Activated naive CD4-positive, alpha-beta T cell treated with anti-CD3 and anti-CD28 coated beads, Interleukin-2, amount 10 ng/mL, durations not matched to agents 7 days and 5 days (primary cell): ENCODE measurements around the gene ATL1.

Experiments used
- CTCF ChIA-PET: fragments of 350-600 bp; sonication (Branson Sonifier 250); formaldehyde crosslinking; loops from one replicate; lab custom pipeline; 2021; ENCODE audit warnings: antibody characterized with exemption; lab: Charles Lee
- DNase-seq: peaks from one replicate; pipeline ENCODE4 v3.0.0-alpha.2; 2020
- H3K27ac Mint-ChIP-seq: one replicate; pipeline ENCODE4 v1.8.0; 2021; ENCODE audit warnings: mild to moderate bottlenecking, moderate library complexity, mixed read lengths
- H3K27me3 Mint-ChIP-seq: one replicate; pipeline ENCODE4 v1.8.0; 2021; ENCODE audit warnings: mild to moderate bottlenecking, mixed read lengths
- H3K36me3 Mint-ChIP-seq: one replicate; pipeline ENCODE4 v1.8.0; 2021; ENCODE audit warnings: mixed read lengths
- H3K4me1 Mint-ChIP-seq: one replicate; pipeline ENCODE4 v1.8.0; 2021; ENCODE audit warnings: mixed read lengths
- H3K4me3 Mint-ChIP-seq: one replicate; pipeline ENCODE4 v1.8.0; 2021; ENCODE audit warnings: mild to moderate bottlenecking, moderate library complexity, mixed read lengths
- H3K9me3 Mint-ChIP-seq: one replicate; pipeline ENCODE4 v1.8.0; 2021; ENCODE audit warnings: mixed read lengths

ATL1 gene

GRCh38 chr14:50677527-50678063 lies 117.7 kb downstream of the ATL1 start:
- Mint-ChIP-seq H3K4me1 (peaks cover 8% of the 10 kb centered on the region), H3K27me3 (peaks cover 3% of the 10 kb centered on the region), H3K9me3 (no peaks in the 10 kb centered on the region), H3K27ac (no peak overlapping the region), H3K36me3 (no peaks in the 10 kb centered on the region), H3K4me3 (no peak overlapping the region)
- CTCF ChIA-PET = interaction anchor here (1.7 kb wide), 1 partner anchor 37 kb away, joined by 6 read pairs; no protein-coding TSS in a partner anchor
- no peak for DNase-seq

- Mint-ChIP-seq H3K27me3 (peaks cover 3% of the 10 kb centered on the region), H3K9me3 (no peaks in the 10 kb centered on the region), H3K27ac (no peak overlapping the region), H3K4me1 (peaks cover 8% of the 10 kb centered on the region), H3K4me3 (no peak overlapping the region), H3K36me3 (no peaks in the 10 kb centered on the region)
- CTCF ChIA-PET = interaction anchor here (1.7 kb wide), 1 partner anchor 36 kb away, joined by 6 read pairs; no protein-coding TSS in a partner anchor
- DNase-seq = no peak
Measured at GRCh38 chr14:50678163-50678562, 118.2 kb downstream of the ATL1 start.

- no peak for DNase-seq
- Mint-ChIP-seq H3K9me3 (no peaks in the 10 kb centered on the region), H3K36me3 (no peaks in the 10 kb centered on the region), H3K4me1 (peaks cover 8% of the 10 kb centered on the region), H3K27ac (no peak overlapping the region), H3K4me3 (no peak overlapping the region), H3K27me3 (peaks cover 7% of the 10 kb centered on the region)
- CTCF ChIA-PET = no interaction called here
Measured at GRCh38 chr14:50679674-50680073, 119.7 kb downstream of the ATL1 start.
